Measurements from ENCODE around the gene BICRA.

The BICRA gene

DNA sequence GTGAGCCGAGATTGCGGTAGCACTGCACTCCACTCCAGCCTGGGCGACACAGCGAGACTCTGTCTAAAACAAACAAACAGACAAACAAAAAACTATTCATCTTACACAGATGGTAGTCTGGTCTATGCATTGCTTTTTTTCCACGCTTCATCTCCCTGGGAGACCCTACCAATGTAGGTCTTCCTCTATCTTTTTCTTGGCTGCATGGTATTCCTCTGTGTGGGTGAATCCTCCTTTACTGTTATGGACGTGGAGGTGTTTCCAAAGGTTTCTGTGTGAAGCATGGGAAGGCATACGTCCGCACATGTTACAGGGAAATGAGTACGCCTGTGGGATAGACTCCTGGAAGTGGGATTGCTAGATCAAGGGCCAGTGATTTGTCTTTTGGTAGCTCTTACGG is 5.6 kb downstream of the BICRA start:
- Histone ChIP-seq H2AFZ (ENCODE audit: low read length) (no peak overlapping the region), H3F3A (ENCODE audit: insufficient read depth, low read length) (no peaks in the 10 kb centered on the region), H3K27me3 (ENCODE audit: insufficient read depth, low read length) (no peaks in the 10 kb centered on the region), H3K9me3 (ENCODE audit: low read length) (no peaks in the 10 kb centered on the region), H4K20me1 (ENCODE audit: insufficient read depth, low read length) (no peaks in the 10 kb centered on the region; the same call in 1 of the 2 replicates), H3K27ac (ENCODE audit: low read depth, low read length, poor library complexity, severe bottlenecking) (no peak overlapping the region), H3K9ac (ENCODE audit: low read length) (no peak overlapping the region), H3K9me2 (ENCODE audit: low read depth, low read length) (no peaks in the 10 kb centered on the region), H3K36me3 (ENCODE audit: insufficient read depth, low read length) (peaks cover 9% of the 10 kb centered on the region; the same call in 1 of the 2 replicates), H3K4me1 (ENCODE audit: insufficient read depth, low read length, severe bottlenecking) (peaks cover 29% of the 10 kb centered on the region), H3K4me2 (ENCODE audit: low read length) (no peak overlapping the region), H3K4me3 (ENCODE audit: low read depth, low read length, poor library complexity, severe bottlenecking) (no peak overlapping the region), H3K79me2 (ENCODE audit: insufficient read depth, low read length) (peaks cover 71% of the 10 kb centered on the region)
- TF ChIP-seq, protein P1, sequence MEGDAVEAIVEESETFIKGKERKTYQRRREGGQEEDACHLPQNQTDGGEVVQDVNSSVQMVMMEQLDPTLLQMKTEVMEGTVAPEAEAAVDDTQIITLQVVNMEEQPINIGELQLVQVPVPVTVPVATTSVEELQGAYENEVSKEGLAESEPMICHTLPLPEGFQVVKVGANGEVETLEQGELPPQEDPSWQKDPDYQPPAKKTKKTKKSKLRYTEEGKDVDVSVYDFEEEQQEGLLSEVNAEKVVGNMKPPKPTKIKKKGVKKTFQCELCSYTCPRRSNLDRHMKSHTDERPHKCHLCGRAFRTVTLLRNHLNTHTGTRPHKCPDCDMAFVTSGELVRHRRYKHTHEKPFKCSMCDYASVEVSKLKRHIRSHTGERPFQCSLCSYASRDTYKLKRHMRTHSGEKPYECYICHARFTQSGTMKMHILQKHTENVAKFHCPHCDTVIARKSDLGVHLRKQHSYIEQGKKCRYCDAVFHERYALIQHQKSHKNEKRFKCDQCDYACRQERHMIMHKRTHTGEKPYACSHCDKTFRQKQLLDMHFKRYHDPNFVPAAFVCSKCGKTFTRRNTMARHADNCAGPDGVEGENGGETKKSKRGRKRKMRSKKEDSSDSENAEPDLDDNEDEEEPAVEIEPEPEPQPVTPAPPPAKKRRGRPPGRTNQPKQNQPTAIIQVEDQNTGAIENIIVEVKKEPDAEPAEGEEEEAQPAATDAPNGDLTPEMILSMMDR (IDR thresholded peaks at IDR 0.05; ENCODE audit: low read length), result no peak
- TF ChIP-seq EZH2 (IDR thresholded peaks at IDR 0.05; ENCODE audit: borderline replicate concordance, low read length), result no peak

DNA sequence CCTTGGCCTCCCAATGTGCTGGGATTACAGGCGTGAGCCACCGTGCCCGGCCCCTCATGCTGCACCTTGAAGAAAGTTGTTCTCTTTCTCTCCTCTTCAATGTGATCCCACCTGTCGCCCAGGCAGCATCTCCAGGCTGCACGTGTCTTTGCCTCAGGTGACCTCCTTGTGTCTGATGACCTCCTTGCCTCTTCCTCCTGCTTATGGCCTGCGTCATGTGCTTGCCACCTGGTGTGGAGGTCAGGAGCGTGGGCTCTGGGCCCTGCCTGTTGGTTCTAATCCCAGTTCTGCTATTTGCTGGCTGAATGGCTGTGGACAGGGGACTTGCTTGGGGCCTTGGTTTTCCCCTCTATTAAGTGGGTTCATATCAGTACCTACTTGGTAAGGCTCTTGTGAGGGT is 6.3 kb downstream of the BICRA start:
- no peaks in the 10 kb centered on the region for H3K27me3 ChIP-seq (ENCODE audit: insufficient read depth, low read length)
- no peaks in the 10 kb centered on the region for H3K9me3 ChIP-seq (ENCODE audit: low read length)
- H3F3A ChIP-seq (ENCODE audit: insufficient read depth, low read length), result no peaks in the 10 kb centered on the region
- no peak overlapping the region for H3K4me3 ChIP-seq (ENCODE audit: low read depth, low read length, poor library complexity, severe bottlenecking)
- no peak overlapping the region for H2AFZ ChIP-seq (ENCODE audit: low read length)
- peaks cover 9% of the 10 kb centered on the region; the same call in 1 of the 2 replicates for H3K36me3 ChIP-seq (ENCODE audit: insufficient read depth, low read length)
- H3K4me2 ChIP-seq (ENCODE audit: low read length), result no peak overlapping the region
- H3K4me1 ChIP-seq (ENCODE audit: insufficient read depth, low read length, severe bottlenecking), result peaks cover 26% of the 10 kb centered on the region
- H3K9me2 ChIP-seq (ENCODE audit: low read depth, low read length), result no peaks in the 10 kb centered on the region
- H3K79me2 ChIP-seq (ENCODE audit: insufficient read depth, low read length), result peaks cover 75% of the 10 kb centered on the region
- H3K9ac ChIP-seq (ENCODE audit: low read length), result no peak overlapping the region
- H3K27ac ChIP-seq (ENCODE audit: low read depth, low read length, poor library complexity, severe bottlenecking), result no peak overlapping the region
- no peaks in the 10 kb centered on the region; the same call in 1 of the 2 replicates for H4K20me1 ChIP-seq (ENCODE audit: insufficient read depth, low read length)
- TF ChIP-seq, protein P1 (IDR thresholded peaks at IDR 0.05; ENCODE audit: low read length), result no peak
- TF ChIP-seq EZH2 (IDR thresholded peaks at IDR 0.05; ENCODE audit: borderline replicate concordance, low read length), result no peak

DNA sequence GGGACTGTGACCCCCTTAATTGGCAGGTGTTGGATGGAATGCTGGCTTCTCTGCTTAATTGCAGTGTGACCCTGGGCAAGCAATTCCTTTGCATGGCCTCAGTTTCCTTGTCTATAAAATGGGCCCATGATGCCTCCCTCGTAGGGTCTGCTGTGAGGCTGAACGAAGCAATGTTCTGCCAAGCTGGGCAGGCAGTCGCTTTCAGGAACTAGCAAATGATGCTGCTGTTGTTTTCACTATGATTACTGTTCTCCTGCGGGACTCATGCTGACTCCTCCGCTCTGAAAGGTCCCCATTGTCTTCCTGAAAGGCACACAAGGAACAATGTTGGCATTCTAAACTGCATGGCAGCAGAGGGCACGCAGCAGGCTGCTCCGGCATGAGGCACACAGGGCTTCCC is 6.8 kb downstream of the BICRA start:
- H3K9me2 ChIP-seq (ENCODE audit: low read depth, low read length), result no peaks in the 10 kb centered on the region
- H3K4me1 ChIP-seq (ENCODE audit: insufficient read depth, low read length, severe bottlenecking), result peaks cover 21% of the 10 kb centered on the region
- H3F3A ChIP-seq (ENCODE audit: insufficient read depth, low read length), result no peaks in the 10 kb centered on the region
- H3K27me3 ChIP-seq (ENCODE audit: insufficient read depth, low read length), result no peaks in the 10 kb centered on the region
- peaks cover 9% of the 10 kb centered on the region; the same call in 1 of the 2 replicates for H3K36me3 ChIP-seq (ENCODE audit: insufficient read depth, low read length)
- TF ChIP-seq EZH2 (IDR thresholded peaks at IDR 0.05; ENCODE audit: borderline replicate concordance, low read length), result no peak
- TF ChIP-seq, protein P1 (IDR thresholded peaks at IDR 0.05; ENCODE audit: low read length), result no peak
- no peak overlapping the region for H3K27ac ChIP-seq (ENCODE audit: low read depth, low read length, poor library complexity, severe bottlenecking)
- H4K20me1 ChIP-seq (ENCODE audit: insufficient read depth, low read length), result no peaks in the 10 kb centered on the region; the same call in 1 of the 2 replicates
- H3K79me2 ChIP-seq (ENCODE audit: insufficient read depth, low read length), result peaks cover 70% of the 10 kb centered on the region
- H3K4me2 ChIP-seq (ENCODE audit: low read length), result no peak overlapping the region
- H3K9ac ChIP-seq (ENCODE audit: low read length), result no peak overlapping the region
- no peak overlapping the region for H3K4me3 ChIP-seq (ENCODE audit: low read depth, low read length, poor library complexity, severe bottlenecking)
- H2AFZ ChIP-seq (ENCODE audit: low read length), result no peak overlapping the region
- no peaks in the 10 kb centered on the region for H3K9me3 ChIP-seq (ENCODE audit: low read length)
